ENCODE measurements around the gene ZNF2. TPM values are rescaled to one million over a fixed set of nuclear protein-coding genes. Genes with fewer than 3 reads are reported as not detected.

ZNF2 gene
- total and polyA plus RNA-seq, 2 of the 13 experiments (the other 11 are each of a cell fraction or from before 2014, with no cell fraction given): 4.3 to 6.1 TPM

GRCh38 chr2:95158891-95159619, 6.6 kb upstream of the ZNF2 start (continued):
- TF ChIP-seq ZNF552 (CRISPR knock-in tag; IDR thresholded peaks at IDR 0.05; ENCODE audit: borderline replicate concordance) (no peak), PRDM4 (CRISPR knock-in tag; IDR thresholded peaks at IDR 0.05; ENCODE audit: borderline replicate concordance) (no peak), REL (CRISPR knock-in tag; conservative IDR thresholded peaks at IDR 0.05) (no peak), ZSCAN5A (CRISPR knock-in tag; IDR thresholded peaks at IDR 0.05; ENCODE audit: borderline replicate concordance) (no peak), ARNT (IDR thresholded peaks at IDR 0.05) (no peak), AKAP8 (CRISPR knock-in tag; IDR thresholded peaks at IDR 0.05) (no peak), RORA (CRISPR knock-in tag; IDR thresholded peaks at IDR 0.05) (no peak), ZNF143 (CRISPR knock-in tag; IDR thresholded peaks at IDR 0.05) (no peak), ZNF337 (CRISPR knock-in tag; IDR thresholded peaks at IDR 0.05; ENCODE audit: borderline replicate concordance, low read depth) (no peak), FOSL2 (CRISPR knock-in tag; IDR thresholded peaks at IDR 0.05) (0 out of 2 replicates have a peak, but pooled peaks have one; percentile 4), ZBTB1 (CRISPR knock-in tag; IDR thresholded peaks at IDR 0.05; ENCODE audit: borderline replicate concordance) (no peak), ELF1 (CRISPR knock-in tag; IDR thresholded peaks at IDR 0.05) (0 out of 2 replicates have a peak, but pooled peaks have one; percentile 19), ARHGAP35 (CRISPR knock-in tag; IDR thresholded peaks at IDR 0.05; ENCODE audit: borderline replicate concordance) (peak; percentile 46; the same call in 1 of the 2 replicates), ARID5B (CRISPR knock-in tag; IDR thresholded peaks at IDR 0.05) (no peak)
- TF ChIP-seq, protein P1, sequence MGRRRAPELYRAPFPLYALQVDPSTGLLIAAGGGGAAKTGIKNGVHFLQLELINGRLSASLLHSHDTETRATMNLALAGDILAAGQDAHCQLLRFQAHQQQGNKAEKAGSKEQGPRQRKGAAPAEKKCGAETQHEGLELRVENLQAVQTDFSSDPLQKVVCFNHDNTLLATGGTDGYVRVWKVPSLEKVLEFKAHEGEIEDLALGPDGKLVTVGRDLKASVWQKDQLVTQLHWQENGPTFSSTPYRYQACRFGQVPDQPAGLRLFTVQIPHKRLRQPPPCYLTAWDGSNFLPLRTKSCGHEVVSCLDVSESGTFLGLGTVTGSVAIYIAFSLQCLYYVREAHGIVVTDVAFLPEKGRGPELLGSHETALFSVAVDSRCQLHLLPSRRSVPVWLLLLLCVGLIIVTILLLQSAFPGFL (CRISPR knock-in tag; IDR thresholded peaks at IDR 0.05): no peak
- TF ChIP-seq, protein P2, sequence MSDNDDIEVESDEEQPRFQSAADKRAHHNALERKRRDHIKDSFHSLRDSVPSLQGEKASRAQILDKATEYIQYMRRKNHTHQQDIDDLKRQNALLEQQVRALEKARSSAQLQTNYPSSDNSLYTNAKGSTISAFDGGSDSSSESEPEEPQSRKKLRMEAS (IDR thresholded peaks at IDR 0.05): peak; percentile 28; the same call in 1 of the 2 replicates
- TF ChIP-seq, protein P3, sequence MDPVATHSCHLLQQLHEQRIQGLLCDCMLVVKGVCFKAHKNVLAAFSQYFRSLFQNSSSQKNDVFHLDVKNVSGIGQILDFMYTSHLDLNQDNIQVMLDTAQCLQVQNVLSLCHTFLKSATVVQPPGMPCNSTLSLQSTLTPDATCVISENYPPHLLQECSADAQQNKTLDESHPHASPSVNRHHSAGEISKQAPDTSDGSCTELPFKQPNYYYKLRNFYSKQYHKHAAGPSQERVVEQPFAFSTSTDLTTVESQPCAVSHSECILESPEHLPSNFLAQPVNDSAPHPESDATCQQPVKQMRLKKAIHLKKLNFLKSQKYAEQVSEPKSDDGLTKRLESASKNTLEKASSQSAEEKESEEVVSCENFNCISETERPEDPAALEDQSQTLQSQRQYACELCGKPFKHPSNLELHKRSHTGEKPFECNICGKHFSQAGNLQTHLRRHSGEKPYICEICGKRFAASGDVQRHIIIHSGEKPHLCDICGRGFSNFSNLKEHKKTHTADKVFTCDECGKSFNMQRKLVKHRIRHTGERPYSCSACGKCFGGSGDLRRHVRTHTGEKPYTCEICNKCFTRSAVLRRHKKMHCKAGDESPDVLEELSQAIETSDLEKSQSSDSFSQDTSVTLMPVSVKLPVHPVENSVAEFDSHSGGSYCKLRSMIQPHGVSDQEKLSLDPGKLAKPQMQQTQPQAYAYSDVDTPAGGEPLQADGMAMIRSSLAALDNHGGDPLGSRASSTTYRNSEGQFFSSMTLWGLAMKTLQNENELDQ (CRISPR knock-in tag; IDR thresholded peaks at IDR 0.05; ENCODE audit: borderline replicate concordance): 0 out of 2 replicates have a peak, but pooled peaks have one; percentile 68

Data from HepG2 (cell line).